Measurements from ENCODE around the gene TRERF1. TPM values are rescaled to one million over a fixed set of nuclear protein-coding genes. Genes with fewer than 3 reads are reported as not detected.

The TRERF1 gene
- total and polyA plus RNA-seq, 2 of the 4 experiments (the other 2 are of a cell fraction): 6.3 to 9.9 TPM

- Histone ChIP-seq H3K14ac (replicated peaks; ENCODE audit: low read depth, low read length) (no peak overlapping the region), H3K18ac (ENCODE audit: low read depth, low read length) (no peak overlapping the region), H2BK20ac (ENCODE audit: low read depth, low read length) (0 out of 2 replicates have a peak overlapping the region, but pooled peaks have one; percentile 7), H3K9me3 (ENCODE audit: control insufficient read depth, insufficient read depth, low read length) (no peaks in the 10 kb centered on the region), H4K20me1 (ENCODE audit: insufficient read depth, low read length) (peaks cover 7% of the 10 kb centered on the region), H4K8ac (ENCODE audit: low read depth in 2 of 2, low read length in 2 of 2) (no peak overlapping the region; a peak in 1 of 4 replicates), H2AK5ac (ENCODE audit: low read depth, low read length) (peak overlapping the region; percentile 24; the same call in 1 of the 2 replicates), H3K79me1 (ENCODE audit: low read depth in 1 of 2, low read length in 2 of 2) (peaks cover 57 to 92% of the 10 kb centered on the region in 2 experiments), H3K4me1 (ENCODE audit: control insufficient read depth, insufficient read depth, low read length) (peaks cover 17% of the 10 kb centered on the region), H3K27me3 (ENCODE audit: control insufficient read depth, insufficient read depth, low read length) (no peaks in the 10 kb centered on the region), H3K27ac (ENCODE audit: insufficient read depth, low read length) (no peak overlapping the region), H3K36me3 (ENCODE audit: control insufficient read depth, insufficient read depth, low read length) (no peaks in the 10 kb centered on the region), H2BK5ac (ENCODE audit: low read depth, low read length, poor library complexity, severe bottlenecking) (no peak overlapping the region), H2BK15ac (ENCODE audit: low read depth, low read length) (no peak overlapping the region), H4K91ac (ENCODE audit: insufficient read depth, low read depth, low read length) (no peak overlapping the region), H3K4me3 (ENCODE audit: insufficient read depth, low read depth, low read length) (no peak overlapping the region), H3K4me2 (ENCODE audit: low read depth, low read length) (no peak overlapping the region), H2BK120ac (ENCODE audit: low read depth, low read length) (no peak overlapping the region), H4K5ac (ENCODE audit: low read depth, low read length) (no peak overlapping the region), H3K9ac (ENCODE audit: low read depth, low read length) (no peak overlapping the region), H2AK9ac (replicated peaks; ENCODE audit: low read depth, low read length, poor library complexity) (no peak overlapping the region), H3K23ac (ENCODE audit: low read depth, low read length) (peak overlapping the region; percentile 13; the same call in 1 of the 2 replicates), H3K4ac (ENCODE audit: low read depth, low read length) (peak overlapping the region; percentile 30), H2AFZ (replicated peaks; ENCODE audit: low read length, poor library complexity) (no peak overlapping the region), H3K56ac (ENCODE audit: extremely low read depth, insufficient read depth, low read length) (no peak overlapping the region), H3K9me1 (ENCODE audit: insufficient read depth, low read length) (peaks cover 37% of the 10 kb centered on the region)
- no peak for ATAC-seq (ENCODE audit: low read depth)
- intact Hi-C loops (cut with micrococcal nuclease): loop anchor here (10.0 kb wide), 1 partner anchor 112 kb away; no protein-coding TSS in a partner anchor
- dilution Hi-C loops (cut with HindIII; ENCODE audit: low sequenced_read_pairs, unreplicated experiment): no loop called here
- ChIA-PET CTCF (no interaction called here), POLR2A (ENCODE audit: unreplicated experiment) (no interaction called here)
- in situ Hi-C loops (cut with MboI; ENCODE audit: low sequenced_read_pairs): no loop called here
- WGBS, 2 experiments (ENCODE audit: extremely low coverage in 2 of 2, insufficient read length in 1 of 2): 100% methylated on average over 1 of the region's 5 CpGs; no CpG with 5 or more reads in 1 of the 2 experiments
- no TSS peak for BruUV-seq (replicated peaks)
- DNase-seq: no peak
- TF ChIP-seq RFX5 (IDR thresholded peaks at IDR 0.05; ENCODE audit: low read depth, low read length) (no peak), FOS (IDR thresholded peaks at IDR 0.05; ENCODE audit: low read depth, low read length) (no peak), CHD1 (IDR thresholded peaks at IDR 0.05; ENCODE audit: low read depth, low read length) (no peak), RAD21 (IDR thresholded peaks at IDR 0.05; ENCODE audit: low read length) (no peak), BHLHE40 (IDR thresholded peaks at IDR 0.05; ENCODE audit: low read depth, low read length) (no peak), SMC3 (IDR thresholded peaks at IDR 0.05; ENCODE audit: low read depth, low read length) (no peak), RCOR1 (IDR thresholded peaks at IDR 0.05; ENCODE audit: insufficient replicate concordance, low read length) (no peak), MXI1 (IDR thresholded peaks at IDR 0.05; ENCODE audit: borderline replicate concordance, low read depth, low read length) (no peak), ELK1 (IDR thresholded peaks at IDR 0.05; ENCODE audit: borderline replicate concordance, low read depth, low read length) (no peak), MAZ (IDR thresholded peaks at IDR 0.05; ENCODE audit: borderline replicate concordance, low read depth, low read length) (no peak), NFE2L2 (IDR thresholded peaks at IDR 0.05; ENCODE audit: low read depth, low read length) (no peak), POLR2A (IDR thresholded peaks at IDR 0.05; ENCODE audit: low read depth, low read length) (no peak)
- TF ChIP-seq, protein P1, sequence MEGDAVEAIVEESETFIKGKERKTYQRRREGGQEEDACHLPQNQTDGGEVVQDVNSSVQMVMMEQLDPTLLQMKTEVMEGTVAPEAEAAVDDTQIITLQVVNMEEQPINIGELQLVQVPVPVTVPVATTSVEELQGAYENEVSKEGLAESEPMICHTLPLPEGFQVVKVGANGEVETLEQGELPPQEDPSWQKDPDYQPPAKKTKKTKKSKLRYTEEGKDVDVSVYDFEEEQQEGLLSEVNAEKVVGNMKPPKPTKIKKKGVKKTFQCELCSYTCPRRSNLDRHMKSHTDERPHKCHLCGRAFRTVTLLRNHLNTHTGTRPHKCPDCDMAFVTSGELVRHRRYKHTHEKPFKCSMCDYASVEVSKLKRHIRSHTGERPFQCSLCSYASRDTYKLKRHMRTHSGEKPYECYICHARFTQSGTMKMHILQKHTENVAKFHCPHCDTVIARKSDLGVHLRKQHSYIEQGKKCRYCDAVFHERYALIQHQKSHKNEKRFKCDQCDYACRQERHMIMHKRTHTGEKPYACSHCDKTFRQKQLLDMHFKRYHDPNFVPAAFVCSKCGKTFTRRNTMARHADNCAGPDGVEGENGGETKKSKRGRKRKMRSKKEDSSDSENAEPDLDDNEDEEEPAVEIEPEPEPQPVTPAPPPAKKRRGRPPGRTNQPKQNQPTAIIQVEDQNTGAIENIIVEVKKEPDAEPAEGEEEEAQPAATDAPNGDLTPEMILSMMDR (conservative IDR thresholded peaks at IDR 0.05; ENCODE audit: low read depth, low read length): no peak
Observed at GRCh38 chr6:42336431-42336830, 115.3 kb downstream of the TRERF1 start.

Measured in IMR-90 (cell line).